ENCODE measurements around the gene WNT3.
"Not testable (repeated sequence)": the region's sequence is repeated elsewhere in the genome, so short reads cannot be mapped to it uniquely, and the experiment has no call there.

Gene WNT3, protein sequence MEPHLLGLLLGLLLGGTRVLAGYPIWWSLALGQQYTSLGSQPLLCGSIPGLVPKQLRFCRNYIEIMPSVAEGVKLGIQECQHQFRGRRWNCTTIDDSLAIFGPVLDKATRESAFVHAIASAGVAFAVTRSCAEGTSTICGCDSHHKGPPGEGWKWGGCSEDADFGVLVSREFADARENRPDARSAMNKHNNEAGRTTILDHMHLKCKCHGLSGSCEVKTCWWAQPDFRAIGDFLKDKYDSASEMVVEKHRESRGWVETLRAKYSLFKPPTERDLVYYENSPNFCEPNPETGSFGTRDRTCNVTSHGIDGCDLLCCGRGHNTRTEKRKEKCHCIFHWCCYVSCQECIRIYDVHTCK

GRCh38 chr17:46818316-46818928 lies at the start of gene WNT3:
TSS of gene WNT3 (minus strand) at chr17:46818692. CDS start at chr17:46818597, 95 bp downstream.
- no peak for DNase-seq

- no peak for DNase-seq
Observed at GRCh38 chr17:46866747-46867146, 48.3 kb upstream of the WNT3 start.

GRCh38 chr17:46866325-46866724 lies 47.8 kb upstream of the WNT3 start:
- DNase-seq, result no peak

GRCh38 chr17:46865100-46865499 lies 46.6 kb upstream of the WNT3 start:
- no peak for DNase-seq

DNA sequence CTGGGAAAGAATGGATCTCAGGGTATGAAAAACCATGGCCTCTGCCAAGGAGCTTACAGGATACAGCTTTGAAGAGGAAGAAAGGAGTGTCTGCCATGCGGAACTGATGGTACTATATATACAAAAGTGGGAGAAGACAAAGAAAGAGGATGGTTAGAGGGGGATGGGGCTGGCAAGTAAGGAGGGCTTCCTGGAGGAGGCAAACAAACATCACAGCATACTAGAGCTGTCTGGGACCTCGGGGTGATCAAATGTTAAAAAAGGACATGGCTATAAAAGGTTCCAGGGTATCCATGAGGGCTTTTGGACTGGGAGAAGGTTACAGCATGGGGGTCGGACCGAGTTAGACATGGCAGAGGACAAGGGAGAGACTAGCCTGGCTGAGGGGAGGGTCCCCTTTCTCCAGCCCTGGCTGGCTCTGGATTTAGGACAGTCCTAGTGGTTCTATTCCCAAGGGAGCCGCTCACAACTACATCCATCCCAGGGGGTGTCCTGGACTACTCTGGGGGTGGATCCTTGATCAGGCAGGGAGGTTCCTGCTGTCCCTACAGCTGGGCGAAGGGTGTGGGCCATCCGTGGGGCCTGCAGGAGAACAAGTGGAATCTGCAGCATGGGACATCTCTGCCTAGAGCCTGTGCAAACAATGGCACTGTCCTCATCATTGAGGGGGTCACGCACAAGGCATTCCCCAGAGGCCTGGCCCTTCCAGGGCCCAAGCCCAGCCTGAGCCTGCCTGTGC lies 45.1 kb upstream of the WNT3 start:
- no peak for DNase-seq

GRCh38 chr17:46862949-46863348 lies 44.5 kb upstream of the WNT3 start:
- DNase-seq, result no peak

- DNase-seq, result no peak
Observed at GRCh38 chr17:46859996-46860395, 41.5 kb upstream of the WNT3 start.

GRCh38 chr17:46857600-46857999 lies 39.1 kb upstream of the WNT3 start:
- DNase-seq, result no peak

DNA sequence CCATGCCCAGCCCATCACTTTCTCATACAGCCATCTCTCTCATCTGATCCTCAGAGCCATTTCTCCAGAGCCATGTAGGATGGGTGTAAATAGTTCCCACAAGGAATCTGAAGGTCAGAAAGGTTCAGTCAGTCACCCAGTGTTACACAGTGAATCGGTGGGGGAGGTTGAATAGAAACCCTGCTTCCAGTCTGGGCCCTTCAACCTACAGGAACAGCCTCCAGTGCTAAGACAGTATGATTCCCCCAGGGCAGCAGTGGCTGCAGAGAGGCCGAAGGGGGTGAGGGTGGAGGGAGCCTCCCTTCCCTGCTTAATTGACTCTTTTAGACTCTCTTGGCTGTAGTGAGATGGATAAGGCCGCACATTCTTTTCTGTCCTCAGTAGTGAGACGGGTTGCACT lies 36.5 kb upstream of the WNT3 start:
- no peak for DNase-seq

DNA sequence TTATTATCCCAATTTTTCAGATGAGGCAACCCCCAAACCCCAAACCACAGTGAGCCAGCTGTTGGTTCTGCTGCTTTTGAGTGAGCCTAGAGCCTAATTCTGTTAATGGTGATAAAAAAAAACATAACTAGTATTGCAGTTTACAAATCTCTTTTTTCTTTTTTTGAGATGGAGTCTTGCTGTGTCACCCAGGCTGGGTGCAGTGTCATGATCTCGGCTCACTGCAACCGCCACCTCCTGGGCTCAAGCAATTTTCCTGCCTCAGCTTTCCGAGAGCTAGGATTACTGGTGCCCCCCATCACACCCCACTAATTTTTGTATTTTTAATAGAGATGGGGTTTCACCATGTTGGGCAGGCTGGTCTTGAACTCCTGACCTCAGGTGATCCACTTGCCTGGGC lies 36.0 kb upstream of the WNT3 start:
- no peak for DNase-seq

DNA sequence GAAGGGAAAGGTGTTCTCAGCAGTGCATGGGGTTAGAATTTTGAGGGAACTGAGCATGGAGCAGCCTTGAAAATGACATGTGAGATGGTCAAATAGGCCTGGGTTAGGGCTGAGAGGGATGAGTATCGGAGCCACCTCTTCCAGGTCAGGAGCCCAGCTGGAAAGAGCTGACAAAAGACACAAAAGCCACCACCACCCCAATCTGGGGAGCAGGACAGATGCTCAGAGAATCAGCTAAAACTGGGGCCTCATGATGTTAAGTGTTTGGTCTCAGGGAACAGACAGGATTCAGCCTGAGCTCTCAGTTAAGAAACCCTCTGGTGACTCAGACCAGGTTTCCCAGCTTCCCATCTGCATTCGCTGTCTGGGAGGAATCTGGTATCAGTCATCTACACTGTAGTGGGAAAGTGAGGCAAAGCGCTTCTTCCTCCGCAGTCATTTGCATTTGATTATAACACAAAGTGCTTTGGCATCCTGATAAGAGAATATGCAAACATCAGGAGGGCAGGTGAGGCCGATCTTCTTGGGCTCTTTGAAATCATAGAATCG lies 35.5 kb upstream of the WNT3 start:
- no peak for DNase-seq

DNA sequence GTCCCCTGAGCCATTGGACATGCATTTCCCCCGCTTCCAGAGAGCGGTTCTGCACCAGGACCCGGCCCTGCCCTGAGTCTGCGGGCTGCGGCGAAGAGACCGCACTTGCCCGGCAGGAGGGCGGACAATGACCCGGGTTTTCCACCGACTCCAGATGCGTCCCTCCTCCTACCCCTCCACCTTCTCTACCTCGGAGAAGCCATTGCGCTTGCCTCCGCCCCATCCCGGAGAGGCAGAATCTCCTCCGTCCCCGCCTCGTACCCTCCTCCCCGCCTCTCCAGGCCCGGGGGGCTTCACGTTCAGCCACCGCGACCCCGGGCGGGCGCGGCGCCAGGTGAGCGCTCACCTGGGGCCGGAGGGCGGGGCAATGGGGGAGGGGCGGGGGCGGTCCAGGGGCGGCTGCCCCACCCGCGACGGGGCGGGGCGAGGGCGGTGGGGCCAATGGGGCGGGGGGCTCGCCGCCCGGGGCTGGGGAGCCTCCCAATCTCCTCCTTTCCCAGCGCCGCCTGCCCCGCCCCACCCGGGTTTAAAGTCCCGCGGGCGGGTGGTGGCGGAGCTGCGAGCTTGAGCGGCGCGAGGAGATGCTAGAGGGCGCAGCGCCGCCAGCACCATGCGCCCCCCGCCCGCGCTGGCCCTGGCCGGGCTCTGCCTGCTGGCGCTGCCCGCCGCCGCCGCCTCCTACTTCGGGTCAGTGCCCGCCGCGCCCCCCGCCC lies 32.7 kb upstream of the WNT3 start, which contains the start of gene WNT9B:
Gene WNT9B (plus strand): TSS at position 555 of the 713 bp plus-strand sequence. CDS start 56 bp downstream, at position 611.
- no peak for DNase-seq

DNA sequence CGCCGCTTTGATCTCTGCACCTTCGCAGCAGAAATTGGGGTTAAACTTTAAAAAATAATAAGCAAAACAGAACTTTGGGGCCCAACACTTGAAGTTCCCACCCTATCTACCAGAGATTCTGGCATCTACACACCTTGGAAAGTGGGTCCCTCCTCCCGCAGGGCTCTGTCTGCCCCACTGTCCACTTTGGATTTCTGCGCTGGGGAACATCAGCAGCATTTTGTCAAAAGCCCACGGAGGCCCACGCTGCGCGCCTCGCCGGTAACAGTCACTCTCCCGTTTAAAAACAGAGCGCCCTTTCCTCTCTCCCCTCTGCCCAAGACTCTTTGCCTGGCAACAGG lies 32.2 kb upstream of the WNT3 start:
- no peak for DNase-seq

GRCh38 chr17:46848534-46848933 lies 30.0 kb upstream of the WNT3 start:
- no peak for DNase-seq

DNA sequence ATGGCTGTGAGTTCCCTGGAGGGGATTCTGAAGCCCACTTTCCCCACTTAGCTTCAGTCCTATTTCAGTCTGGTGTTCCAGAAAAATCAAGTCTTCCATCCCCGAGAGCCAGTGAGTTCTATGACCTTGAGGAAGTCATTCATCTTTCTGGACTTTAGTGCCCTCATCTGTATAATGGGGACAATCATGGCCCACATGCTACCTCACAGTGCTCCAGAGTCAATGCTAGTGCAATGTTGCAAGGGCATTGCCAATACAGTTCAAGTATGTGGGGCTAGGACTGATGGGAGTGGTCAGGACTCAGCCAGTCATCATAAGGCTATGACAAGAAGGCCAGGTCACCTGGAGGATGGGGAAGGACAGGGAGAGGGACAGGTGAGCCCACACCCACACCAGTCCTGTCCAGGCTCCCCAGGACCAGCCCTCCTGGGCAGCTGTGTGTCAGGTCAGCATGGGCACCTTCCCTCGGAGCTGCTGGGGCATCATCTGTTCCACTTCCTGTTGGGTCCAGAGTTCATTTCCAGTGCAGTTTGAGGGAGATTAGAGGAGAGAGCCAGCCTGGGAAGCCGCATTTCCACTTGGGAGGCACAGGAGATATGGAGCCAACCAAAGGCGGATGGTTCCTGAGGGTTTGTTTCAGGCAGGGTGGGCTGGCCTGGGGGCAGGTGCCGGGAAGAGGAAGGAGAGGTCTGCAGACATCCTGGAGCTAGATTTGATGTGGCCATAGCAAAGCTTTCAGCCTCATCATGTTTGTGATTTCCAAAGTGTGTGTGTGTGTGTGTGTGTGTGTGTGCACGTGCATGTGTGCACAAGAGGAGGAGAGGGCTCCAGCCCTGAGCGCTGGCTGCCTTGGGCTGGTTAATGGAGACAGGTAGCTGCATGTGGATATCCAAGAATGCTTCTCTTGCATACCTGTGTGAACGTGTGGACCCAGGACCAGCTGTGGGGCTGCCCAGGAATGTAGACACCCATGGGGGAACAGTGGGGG lies 29.0 kb upstream of the WNT3 start:
- no peak for DNase-seq

DNA sequence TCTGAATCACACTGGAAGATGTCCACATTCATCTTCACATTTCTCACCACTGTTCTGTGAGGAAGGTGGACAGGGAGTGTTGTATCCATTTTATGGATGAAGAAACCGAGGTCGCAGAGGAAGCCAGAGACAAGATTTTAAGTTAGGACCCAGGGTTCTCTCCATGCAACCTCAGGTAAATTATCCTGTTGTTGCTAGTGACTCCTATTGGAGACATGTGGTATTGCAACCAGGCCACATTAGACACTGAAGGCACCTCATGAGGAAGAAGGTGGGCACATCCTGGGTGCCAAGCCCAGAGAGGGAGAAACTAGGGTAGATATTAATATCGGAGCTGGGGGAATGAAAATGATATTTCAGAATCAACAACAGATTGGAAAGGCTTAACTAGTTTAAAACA lies 24.3 kb upstream of the WNT3 start:
- DNase-seq, result no peak

- no peak for DNase-seq
Observed at GRCh38 chr17:46841561-46842379, 23.3 kb upstream of the WNT3 start.

GRCh38 chr17:46840596-46840995 lies 22.1 kb upstream of the WNT3 start:
- not testable (repeated sequence) for DNase-seq

GRCh38 chr17:46839211-46839610 lies 20.7 kb upstream of the WNT3 start:
- DNase-seq, result no peak

DNA sequence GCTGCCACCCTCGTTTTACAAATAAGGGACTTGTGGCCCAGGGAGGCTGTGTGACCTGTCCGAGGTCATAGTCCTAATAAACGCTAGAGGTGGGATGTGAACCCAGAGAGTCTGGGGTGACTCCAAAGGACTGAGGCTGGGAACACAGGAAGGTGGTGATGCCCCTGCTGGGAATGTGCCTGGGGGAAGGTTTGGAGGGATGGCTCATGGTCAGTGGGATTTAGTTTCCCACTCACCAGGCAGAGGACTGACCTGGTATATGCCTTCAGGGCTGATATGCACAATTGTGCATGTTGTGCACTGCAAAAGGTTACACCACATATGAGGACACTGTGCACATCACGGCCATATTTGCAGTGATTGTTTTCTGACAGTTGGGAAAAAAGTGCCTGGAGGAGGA lies 19.0 kb upstream of the WNT3 start:
- DNase-seq, result no peak

DNA sequence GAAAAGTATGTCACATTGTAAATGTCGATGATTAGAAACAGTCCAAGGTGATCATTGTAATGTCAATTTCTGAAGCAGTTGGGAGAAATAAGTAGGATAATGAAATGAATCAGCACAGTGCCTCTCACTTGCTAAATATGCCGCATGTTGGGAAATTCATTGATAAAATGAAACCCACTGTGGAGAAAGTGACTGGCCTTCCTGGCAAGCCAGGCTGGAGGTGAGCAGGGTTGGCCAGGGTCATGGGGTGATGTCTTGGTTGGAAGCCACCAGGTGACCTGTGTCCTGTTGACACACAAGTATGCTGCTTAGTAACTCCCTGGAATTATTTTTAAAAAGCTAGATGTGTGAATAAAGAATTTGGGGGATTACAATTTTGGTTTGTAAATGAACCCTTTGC lies 18.0 kb upstream of the WNT3 start:
- no peak for DNase-seq

Data from NCI-H1417 treated with DMSO at 0.1 percent for 48 hours (cell line).